ENCODE measurements around the gene RFTN1. TPM values are rescaled to one million over a fixed set of nuclear protein-coding genes. Genes with fewer than 3 reads are reported as not detected.

RFTN1 gene
- total and polyA plus RNA-seq, 2 of the 8 experiments (the other 6 are each of a cell fraction or from before 2014, with no cell fraction given): 4.6 to 6.7 TPM

GRCh38 chr3:16323737-16324136 is 189.8 kb downstream of the RFTN1 start (continued):
- TF ChIP-seq CREB1 (IDR thresholded peaks at IDR 0.05): no peak
- no peak for TF ChIP-seq ATF2 (IDR thresholded peaks at IDR 0.05; ENCODE audit: low read length)
- TF ChIP-seq GABPA (IDR thresholded peaks at IDR 0.05; ENCODE audit: borderline replicate concordance, insufficient read depth, low read length): no peak
- no peak for TF ChIP-seq E2F6 (IDR thresholded peaks at IDR 0.05)

All from H1 (cell line).